OCI-LY7 (cell line): ENCODE data around the gene NPHP1.

Source experiments
- CTCF ChIP-seq: fragments of 200-600 bp; sonication (generic); conservative IDR thresholded peaks from 2 replicates; pipeline ENCODE4 v1.5.1; 2014; ENCODE audit warnings: mild to moderate bottlenecking, antibody characterized with exemption, low read length, moderate library complexity, mixed read lengths
- EZH2phosphoT487 ChIP-seq: fragments of 200-600 bp; sonication (generic); IDR thresholded peaks from 2 replicates; pipeline ENCODE4 v1.6.1; 2018; ENCODE audit warnings: low read depth, borderline replicate concordance, mild to moderate bottlenecking, mixed run types, antibody characterized with exemption, low read length, moderate library complexity, mixed read lengths

- TF ChIP-seq CTCF (no peak), EZH2phosphoT487 (no peak)
Observed at GRCh38 chr2:110106642-110107041, 98.2 kb downstream of the NPHP1 start.
